Skin epidermis (tissue), 12 donors: Measurements from ENCODE around the gene AVPR1B.
A peak's percentile ranks its signal among the peaks of the same experiment; 100 is the strongest.
"Not testable (repeated sequence)": the region's sequence is repeated elsewhere in the genome, so short reads cannot be mapped to it uniquely, and the experiment has no call there.

Source experiments
- H3K27ac ChIP-seq, 21 experiments: fragments of 200-600 bp; sonication (generic) in 11 of 21; one replicate each; pipeline ENCODE4 v1.5.0; 2020; ENCODE audit warnings: mild to moderate bottlenecking in 3 of 21, inconsistent platforms in 2 of 21, moderate library complexity in 2 of 21
- H3K4me3 ChIP-seq, 7 experiments: fragments of 200-600 bp; sonication (generic) in 2 of 7; one replicate each; pipeline ENCODE4 v1.5.0; 2020; ENCODE audit warnings: inconsistent platforms in 2 of 7, mild to moderate bottlenecking in 2 of 7, moderate library complexity in 1 of 7

Gene AVPR1B

GRCh38 chr1:206089341-206089740 is 27.8 kb downstream of the AVPR1B start:
- no peak overlapping the region for H3K27ac ChIP-seq
- H3K4me3 ChIP-seq: no peak overlapping the region

GRCh38 chr1:206087091-206087490 is 30.1 kb downstream of the AVPR1B start:
- H3K27ac ChIP-seq: no peak overlapping the region
- no peak overlapping the region for H3K4me3 ChIP-seq

- H3K4me3 ChIP-seq: no peak overlapping the region
- H3K27ac ChIP-seq: no peak overlapping the region
Measured at GRCh38 chr1:206083750-206084149, 33.4 kb downstream of the AVPR1B start.

GRCh38 chr1:206082831-206083695 is 34.1 kb downstream of the AVPR1B start:
- H3K4me3 ChIP-seq: no peak overlapping the region
- peak overlapping the region in 1 of 21 experiments; percentile 17 for H3K27ac ChIP-seq

- no peak overlapping the region for H3K27ac ChIP-seq
- H3K4me3 ChIP-seq: no peak overlapping the region
Measured at GRCh38 chr1:206081856-206082255, 35.3 kb downstream of the AVPR1B start.

GRCh38 chr1:206080026-206080820 is 37.0 kb downstream of the AVPR1B start:
- Histone ChIP-seq H3K27ac (no peak overlapping the region), H3K4me3 (no peak overlapping the region)

- Histone ChIP-seq H3K4me3 (no peak overlapping the region), H3K27ac (no peak overlapping the region)
Measured at GRCh38 chr1:206079135-206079534, 38.1 kb downstream of the AVPR1B start.

GRCh38 chr1:206075786-206076755 is 41.1 kb downstream of the AVPR1B start:
- peak overlapping the region in 7 of 21 experiments; percentile 17 to 55 (median 28) for H3K27ac ChIP-seq
- no peak overlapping the region for H3K4me3 ChIP-seq

- H3K4me3 ChIP-seq: no peak overlapping the region
- H3K27ac ChIP-seq: no peak overlapping the region
Measured at GRCh38 chr1:206074839-206075238, 42.3 kb downstream of the AVPR1B start.

- Histone ChIP-seq H3K4me3 (no peak overlapping the region), H3K27ac (no peak overlapping the region)
Measured at GRCh38 chr1:206070627-206071304, 46.4 kb downstream of the AVPR1B start.

- Histone ChIP-seq H3K4me3 (no peak overlapping the region), H3K27ac (peak overlapping the region in 2 of 21 experiments; percentile 23 to 29)
Measured at GRCh38 chr1:206068314-206068713, 48.9 kb downstream of the AVPR1B start.

GRCh38 chr1:206067486-206068227 is 49.5 kb downstream of the AVPR1B start:
- Histone ChIP-seq H3K27ac (peak overlapping the region in 3 of 21 experiments; percentile 15 to 29 (median 23)), H3K4me3 (no peak overlapping the region)

GRCh38 chr1:206066479-206067171 is 50.6 kb downstream of the AVPR1B start:
- Histone ChIP-seq H3K27ac (peak overlapping the region in 4 of 21 experiments; percentile 15 to 45 (median 34)), H3K4me3 (no peak overlapping the region)

GRCh38 chr1:206065547-206066145 is 51.5 kb downstream of the AVPR1B start:
- peak overlapping the region in 2 of 21 experiments; percentile 42 to 45 for H3K27ac ChIP-seq

GRCh38 chr1:206064501-206064900 is 52.7 kb downstream of the AVPR1B start:
- H3K27ac ChIP-seq, H3K4me3 ChIP-seq: not testable (repeated sequence)

More at GRCh38 chr1:206065547-206066145, 51.5 kb downstream of the AVPR1B start:
- H3K4me3 ChIP-seq: no peak overlapping the region

- H3K4me3 ChIP-seq, H3K27ac ChIP-seq: not testable (repeated sequence)
Measured at GRCh38 chr1:206064001-206064400, 53.2 kb downstream of the AVPR1B start.

GRCh38 chr1:206062464-206062863 is 54.7 kb downstream of the AVPR1B start:
- H3K27ac ChIP-seq: no peak overlapping the region
- H3K4me3 ChIP-seq: no peak overlapping the region
